Esophagus muscularis mucosa (tissue), 4 donors: ENCODE results near the gene ETV1. TPM values are rescaled to one million over a fixed set of nuclear protein-coding genes. Genes with fewer than 3 reads are reported as not detected.

Source experiments
- DNase-seq: peaks from one replicate; pipeline ENCODE4 v3.0.0-alpha.2; 2017; ENCODE audit errors: extremely low spot score
- H3K27ac ChIP-seq, 4 donors: fragments of 200-600 bp; sonication (generic); replicated peaks in 1 of 4; 1 replicate in 3 of 4; 2 replicates in 1 of 4; pipeline ENCODE4 v1.5.1; 2016 to 2019; ENCODE audit warnings: mild to moderate bottlenecking in 1 of 4
- H3K27me3 ChIP-seq, 4 donors: fragments of 200-600 bp; sonication (generic); one replicate each; pipeline versions ENCODE4 v1.5.1 to v1.6.0; 2016 to 2019
- H3K36me3 ChIP-seq, 4 donors: fragments of 200-600 bp; sonication (generic); one replicate each; pipeline ENCODE4 v1.5.1; 2016 to 2019
- H3K4me1 ChIP-seq, 4 donors: fragments of 200-600 bp; sonication (generic); one replicate each; pipeline ENCODE4 v1.5.1; 2016 to 2019
- H3K4me3 ChIP-seq, 4 donors: fragments of 200-600 bp; sonication (generic); 1 replicate in 2 of 4; 2 replicates in 2 of 4; pipeline ENCODE4 v1.5.1; 2016 to 2019; ENCODE audit warnings: mild to moderate bottlenecking in 4 of 4, moderate library complexity in 1 of 4
- H3K9me3 ChIP-seq, 4 donors: fragments of 200-600 bp; sonication (generic); 1 replicate in 3 of 4; 2 replicates in 1 of 4; pipeline ENCODE4 v1.5.1; 2016 to 2019
- CTCF ChIP-seq, 3 experiments: fragments of 200-600 bp in 2 of 3; fragments of 450-650 bp in 1 of 3; sonication (generic) in 2 of 3; IDR thresholded peaks; one replicate each; pipeline ENCODE4 v1.5.1; 2017 to 2019; ENCODE audit warnings: antibody characterized with exemption in 3 of 3, mild to moderate bottlenecking in 2 of 3, moderate library complexity in 1 of 3
- EP300 ChIP-seq: sonication (generic); formaldehyde crosslinking; IDR thresholded peaks from one replicate; pipeline ENCODE4 v1.6.1; 2017; ENCODE audit warnings: antibody characterized with exemption
- POLR2A ChIP-seq: fragments of 450-650 bp; IDR thresholded peaks from one replicate; pipeline ENCODE4 v1.6.1; 2017; ENCODE audit warnings: antibody characterized with exemption, moderate library complexity, mild to moderate bottlenecking, low read depth
- POLR2AphosphoS5 ChIP-seq, 2 donors: sonication (generic); formaldehyde crosslinking; IDR thresholded peaks; one replicate each; pipeline ENCODE4 v1.6.1; 2017; ENCODE audit warnings: antibody characterized with exemption in 2 of 2
- WGBS: methylation state at CpG from one replicate; pipeline ENCODE4 v1.1.5; 2018; 5-methylcytosine and 5-hydroxymethylcytosine counted together
- intact Hi-C: fragments of 100-400 bp; cut with DNase I; formaldehyde crosslinking; loops from one replicate; pipeline ENCODE4 v1.15.1; 2023
- total RNA-seq, 4 donors: library from RNA; depleted of rRNA; stranded (reverse); fragments of >200 nt; gene quantifications; one replicate each; pipeline versions ENCODE4 v1.1.0 to v1.2.1, GENCODE V29; 2016

Gene ETV1
- total RNA-seq, 4 donors from 2014 or later: 7.1 to 16.5 (median 14.1) TPM

- Histone ChIP-seq H3K4me1 (no peaks in the 10 kb centered on the region), H3K9me3 (peaks cover 0 to 6% (median 0%) of the 10 kb centered on the region in 4 donors), H3K27me3 (no peaks in the 10 kb centered on the region), H3K27ac (no peak overlapping the region), H3K36me3 (peaks cover 0 to 5% (median 0%) of the 10 kb centered on the region in 4 donors), H3K4me3 (no peak overlapping the region)
- DNase-seq: no peak
- TF ChIP-seq POLR2A (no peak), EP300 (no peak), CTCF (IDR thresholded peaks at IDR 0.05) (no peak), POLR2AphosphoS5 (IDR thresholded peaks at IDR 0.05) (no peak)
- intact Hi-C loops: no loop called here
- 90% methylated on average over 4 of the region's 4 CpGs for WGBS
These were observed 94.5 kb downstream of the ETV1 start for GRCh38 chr7:13894954-13895353.

GRCh38 chr7:13894377-13894776, 95.1 kb downstream of the ETV1 start:
- H3K27ac ChIP-seq: no peak overlapping the region
- H3K4me3 ChIP-seq: no peak overlapping the region
- H3K36me3 ChIP-seq: peaks cover 0 to 5% (median 0%) of the 10 kb centered on the region in 4 donors
- H3K27me3 ChIP-seq: no peaks in the 10 kb centered on the region
- intact Hi-C loops: no loop called here
- 84% methylated on average over 2 of the region's 2 CpGs for WGBS
- peaks cover 0 to 6% (median 0%) of the 10 kb centered on the region in 4 donors for H3K9me3 ChIP-seq
- no peaks in the 10 kb centered on the region for H3K4me1 ChIP-seq
- DNase-seq: no peak
- TF ChIP-seq POLR2AphosphoS5 (IDR thresholded peaks at IDR 0.05): no peak
- TF ChIP-seq POLR2A: no peak
- no peak for TF ChIP-seq EP300
- no peak for TF ChIP-seq CTCF (IDR thresholded peaks at IDR 0.05)

GRCh38 chr7:13890793-13891192, 98.7 kb downstream of the ETV1 start:
- no peak for DNase-seq
- Histone ChIP-seq H3K36me3 (peaks cover 0 to 5% (median 0%) of the 10 kb centered on the region in 4 donors), H3K9me3 (peaks cover 0 to 6% (median 0%) of the 10 kb centered on the region in 4 donors), H3K27ac (no peak overlapping the region), H3K4me1 (no peaks in the 10 kb centered on the region), H3K4me3 (no peak overlapping the region), H3K27me3 (no peaks in the 10 kb centered on the region)
- TF ChIP-seq CTCF (IDR thresholded peaks at IDR 0.05): no peak
- WGBS: 93% methylated on average over 4 of the region's 4 CpGs
- intact Hi-C loops: no loop called here

GRCh38 chr7:13886356-13886755, 103.1 kb downstream of the ETV1 start:
- no peaks in the 10 kb centered on the region for H3K4me1 ChIP-seq
- H3K27me3 ChIP-seq: no peaks in the 10 kb centered on the region
- TF ChIP-seq POLR2AphosphoS5 (IDR thresholded peaks at IDR 0.05): no peak
- no peaks in the 10 kb centered on the region for H3K9me3 ChIP-seq
- H3K27ac ChIP-seq: no peak overlapping the region
- no peaks in the 10 kb centered on the region for H3K36me3 ChIP-seq
- H3K4me3 ChIP-seq: no peak overlapping the region
- intact Hi-C loops: no loop called here
- WGBS: 81% methylated on average over 2 of the region's 2 CpGs
- no peak for DNase-seq

GRCh38 chr7:13882051-13882450, 107.4 kb downstream of the ETV1 start:
- Histone ChIP-seq H3K27ac (no peak overlapping the region), H3K4me3 (no peak overlapping the region), H3K9me3 (no peaks in the 10 kb centered on the region), H3K4me1 (peaks cover 0 to 14% (median 3%) of the 10 kb centered on the region in 4 donors), H3K27me3 (no peaks in the 10 kb centered on the region), H3K36me3 (no peaks in the 10 kb centered on the region)
- TF ChIP-seq CTCF (IDR thresholded peaks at IDR 0.05) (no peak), POLR2A (no peak), EP300 (no peak), POLR2AphosphoS5 (IDR thresholded peaks at IDR 0.05) (no peak)
- no peak for DNase-seq
- intact Hi-C loops: no loop called here
- WGBS: 90% methylated on average over 5 of the region's 5 CpGs
